Bronchial epithelial cell (primary cell): ENCODE data around the gene ZNF18. TPM values are rescaled to one million over a fixed set of nuclear protein-coding genes. Genes with fewer than 3 reads are reported as not detected.
"Not testable (repeated sequence)": the region's sequence is repeated elsewhere in the genome, so short reads cannot be mapped to it uniquely, and the experiment has no call there.

Experiments used
- DNase-seq: peaks from one replicate; pipeline ENCODE4 v3.0.0-alpha.2; 2010; ENCODE audit warnings: low read depth
- FAIRE-seq: peaks from 2 replicates; lab custom pipeline; 2011; peaks lifted over from hg19 to GRCh38; lab: Jason Lieb, UNC
- H3K27me3 ChIP-seq: 2 replicates; pipeline ENCODE4 v1.5.1; 2011; ENCODE audit warnings: low read length; ENCODE audit not compliant: control insufficient read depth, insufficient read depth
- H3K36me3 ChIP-seq: 2 replicates; pipeline ENCODE4 v1.5.1; 2011; ENCODE audit warnings: low read length; ENCODE audit not compliant: control insufficient read depth, insufficient read depth
- H3K4me3 ChIP-seq: 2 replicates; pipeline ENCODE4 v1.5.1; 2011; ENCODE audit warnings: mild to moderate bottlenecking, low read depth, low read length, control low read depth
- total RNA-seq: library from RNA; depleted of rRNA; stranded (reverse); fragments of >200 nt; gene quantifications from 2 replicates; pipeline ENCODE4 v1.2.1, GENCODE V29; 2014
- TF ChIP-seq, protein P1 (sequence below): IDR thresholded peaks from 2 replicates; pipeline ENCODE4 v1.5.1; 2011; ENCODE audit warnings: mild to moderate bottlenecking, moderate library complexity, low read length, control low read depth, inconsistent platforms; ENCODE audit not compliant: insufficient read depth, severe bottlenecking

Gene ZNF18
- total RNA-seq, 1 donor from 2014 or later: 9.5 TPM

DNA sequence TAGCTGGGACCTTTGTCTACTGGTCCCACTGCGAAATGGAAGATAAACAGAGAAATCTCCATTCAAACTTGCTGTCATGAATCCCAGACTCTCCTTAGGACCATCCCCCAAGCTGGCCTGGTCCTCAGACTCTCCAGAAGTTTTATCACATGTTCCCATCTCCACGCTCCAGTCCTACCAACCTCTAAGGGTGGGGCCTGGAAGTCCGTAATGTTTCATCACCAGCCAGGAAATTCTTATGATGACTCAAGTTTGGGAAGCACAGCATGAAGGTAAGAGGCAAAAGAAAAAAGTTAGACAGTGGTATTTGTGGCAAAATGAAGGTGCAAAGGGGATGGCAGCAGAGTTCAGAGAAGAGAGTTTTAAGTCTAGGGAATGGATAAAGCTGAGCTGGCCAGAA lies 52.7 kb downstream of the ZNF18 start:
- H3K36me3 ChIP-seq: no peaks in the 10 kb centered on the region
- no peaks in the 10 kb centered on the region for H3K27me3 ChIP-seq
- FAIRE-seq (peak; percentile 81), DNase-seq (peak; percentile 93)
- TF ChIP-seq, protein P1, sequence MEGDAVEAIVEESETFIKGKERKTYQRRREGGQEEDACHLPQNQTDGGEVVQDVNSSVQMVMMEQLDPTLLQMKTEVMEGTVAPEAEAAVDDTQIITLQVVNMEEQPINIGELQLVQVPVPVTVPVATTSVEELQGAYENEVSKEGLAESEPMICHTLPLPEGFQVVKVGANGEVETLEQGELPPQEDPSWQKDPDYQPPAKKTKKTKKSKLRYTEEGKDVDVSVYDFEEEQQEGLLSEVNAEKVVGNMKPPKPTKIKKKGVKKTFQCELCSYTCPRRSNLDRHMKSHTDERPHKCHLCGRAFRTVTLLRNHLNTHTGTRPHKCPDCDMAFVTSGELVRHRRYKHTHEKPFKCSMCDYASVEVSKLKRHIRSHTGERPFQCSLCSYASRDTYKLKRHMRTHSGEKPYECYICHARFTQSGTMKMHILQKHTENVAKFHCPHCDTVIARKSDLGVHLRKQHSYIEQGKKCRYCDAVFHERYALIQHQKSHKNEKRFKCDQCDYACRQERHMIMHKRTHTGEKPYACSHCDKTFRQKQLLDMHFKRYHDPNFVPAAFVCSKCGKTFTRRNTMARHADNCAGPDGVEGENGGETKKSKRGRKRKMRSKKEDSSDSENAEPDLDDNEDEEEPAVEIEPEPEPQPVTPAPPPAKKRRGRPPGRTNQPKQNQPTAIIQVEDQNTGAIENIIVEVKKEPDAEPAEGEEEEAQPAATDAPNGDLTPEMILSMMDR: no peak
- no peak overlapping the region for H3K4me3 ChIP-seq

DNA sequence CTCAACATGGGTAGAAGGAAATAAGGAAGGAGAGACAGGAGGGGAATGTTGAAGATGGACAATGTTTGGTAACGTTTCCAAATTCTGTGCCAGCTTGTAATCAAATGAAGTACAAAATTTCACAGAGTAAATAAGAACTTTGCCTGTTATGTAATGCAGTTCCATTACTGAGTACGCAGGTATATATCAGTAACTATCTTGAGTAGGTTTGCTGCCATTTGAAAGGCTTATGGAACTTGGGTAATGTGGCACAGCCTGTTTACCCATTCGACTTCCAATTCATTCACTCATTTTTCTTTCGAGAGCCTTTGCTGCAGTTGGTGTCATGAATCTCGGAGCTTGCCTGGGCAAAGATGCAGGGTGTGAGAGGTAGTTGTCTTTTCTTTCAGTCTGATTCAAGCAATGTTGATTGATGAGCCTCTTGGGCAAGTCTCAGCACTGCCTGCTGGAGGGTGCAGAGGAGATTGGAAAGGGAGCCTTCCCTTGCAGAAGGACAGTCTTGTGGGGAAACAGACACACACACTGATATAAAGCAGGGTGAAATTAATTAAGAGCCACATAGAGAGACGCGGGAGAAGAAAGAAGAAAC lies 53.4 kb downstream of the ZNF18 start:
- no peaks in the 10 kb centered on the region for H3K27me3 ChIP-seq
- TF ChIP-seq, protein P1: no peak
- FAIRE-seq (peak; percentile 97), DNase-seq (peak; percentile 96)
- no peak overlapping the region for H3K4me3 ChIP-seq
- no peaks in the 10 kb centered on the region for H3K36me3 ChIP-seq

DNA sequence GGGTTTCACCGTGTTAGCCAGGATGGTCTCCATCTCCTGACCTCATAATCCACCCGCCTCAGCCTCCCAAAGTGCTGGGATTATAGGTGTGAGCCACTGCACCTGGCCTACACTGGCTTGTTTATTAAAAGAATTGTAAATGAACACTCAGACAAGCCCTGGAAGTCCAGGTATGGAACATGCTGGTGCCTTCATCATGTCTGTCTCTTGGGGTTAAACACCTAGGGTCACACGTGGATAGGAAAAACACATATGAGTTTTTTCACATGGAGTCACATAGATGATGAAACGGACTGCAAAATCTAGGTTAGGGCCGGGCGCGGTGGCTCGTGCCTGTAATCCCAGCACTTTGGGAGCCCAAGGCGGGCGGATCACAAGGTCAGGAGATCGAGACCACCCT lies 54.2 kb downstream of the ZNF18 start:
- H3K4me3 ChIP-seq, FAIRE-seq, H3K36me3 ChIP-seq, DNase-seq, H3K27me3 ChIP-seq: not testable (repeated sequence)

DNA sequence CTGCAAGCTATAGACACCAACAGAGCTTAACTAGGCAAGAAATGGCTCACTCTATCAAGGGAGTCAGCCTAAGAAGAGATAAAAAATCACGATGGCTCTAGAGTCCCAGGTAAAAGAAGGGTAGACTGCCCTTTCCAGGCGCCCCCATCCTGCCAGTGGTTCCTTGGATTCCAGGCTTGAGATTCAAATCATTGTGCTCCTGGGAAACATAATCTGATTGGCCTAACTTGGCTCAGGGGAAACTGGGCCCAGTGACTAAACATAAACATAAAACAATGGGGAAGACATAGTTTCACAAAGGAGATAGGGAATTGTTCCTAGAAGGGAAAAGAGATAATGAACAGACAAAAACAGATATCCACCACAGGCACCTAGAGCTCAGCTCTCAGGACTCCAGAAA lies 56.4 kb downstream of the ZNF18 start:
- no peaks in the 10 kb centered on the region for H3K27me3 ChIP-seq
- no peak for DNase-seq
- H3K4me3 ChIP-seq: no peak overlapping the region
- FAIRE-seq: no peak
- no peaks in the 10 kb centered on the region for H3K36me3 ChIP-seq
- TF ChIP-seq, protein P1: no peak

DNA sequence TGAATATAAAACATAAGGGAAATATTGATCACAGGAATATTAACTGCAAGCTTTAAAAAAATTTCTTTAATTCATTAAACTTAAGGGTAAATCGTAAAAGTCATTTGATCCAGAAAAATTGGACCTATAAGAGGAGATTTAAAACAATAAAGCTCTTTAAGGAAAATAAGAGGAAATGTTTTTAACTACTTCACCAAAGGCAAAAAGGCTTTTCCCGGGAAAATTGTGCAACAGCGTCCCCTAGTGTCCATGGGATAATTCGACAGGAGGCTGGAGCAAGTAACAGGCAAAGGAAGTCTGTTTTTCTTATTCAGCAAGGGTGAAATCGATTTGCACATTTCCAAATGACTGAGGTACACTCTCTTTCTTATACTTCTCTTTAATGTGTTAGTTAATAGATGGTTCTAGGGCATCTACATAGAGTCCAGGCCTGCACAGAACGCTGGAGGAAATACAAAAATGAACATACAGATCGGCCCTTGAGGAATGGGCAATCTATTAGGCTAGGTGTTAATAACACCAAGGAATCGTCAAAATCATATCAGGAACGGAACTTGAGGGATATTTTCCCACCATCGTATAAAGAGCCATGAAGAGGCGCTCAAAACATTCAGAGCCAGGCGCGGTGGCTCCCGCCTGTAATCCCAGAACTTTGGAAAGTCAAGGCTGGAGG lies 61.4 kb downstream of the ZNF18 start:
- FAIRE-seq: no peak
- TF ChIP-seq, protein P1: peak; percentile 92
- H3K4me3 ChIP-seq: no peak overlapping the region

DNA sequence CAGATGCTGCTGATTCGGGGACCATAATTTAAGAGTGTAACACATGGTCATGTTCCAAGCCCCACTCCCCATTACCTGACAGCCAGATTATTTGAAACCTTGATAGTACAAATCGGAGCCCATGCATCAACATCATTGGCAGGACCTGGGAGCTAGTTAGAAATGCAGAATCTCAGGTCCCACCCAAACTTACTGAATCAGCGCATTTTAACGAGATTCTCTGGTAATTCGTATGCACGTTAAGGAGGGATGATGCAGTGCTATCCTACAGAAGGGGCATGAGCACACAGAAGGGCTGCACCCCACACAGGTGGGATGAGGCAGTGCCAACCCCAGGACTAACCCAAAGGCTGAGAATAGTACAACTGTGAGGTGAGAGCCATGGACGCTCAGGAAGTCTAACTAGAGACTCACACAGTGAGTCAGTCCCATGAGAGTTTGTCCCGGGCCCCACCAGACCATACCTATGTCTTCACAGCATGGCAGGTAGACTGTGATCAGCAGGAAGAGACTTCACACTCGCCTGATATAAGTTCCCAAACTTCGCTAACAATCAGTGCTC lies 64.9 kb downstream of the ZNF18 start:
- Histone ChIP-seq H3K36me3 (no peaks in the 10 kb centered on the region), H3K4me3 (no peak overlapping the region), H3K27me3 (no peaks in the 10 kb centered on the region)
- TF ChIP-seq, protein P1: no peak
- DNase-seq (no peak), FAIRE-seq (no peak)

More for the DNA sequence above, 61.4 kb downstream of the ZNF18 start:
- Histone ChIP-seq H3K36me3 (no peaks in the 10 kb centered on the region), H3K27me3 (no peaks in the 10 kb centered on the region)
- peak; percentile 60 for DNase-seq
